GM18526 (cell line): ENCODE measurements around the gene ULK3.

ENCODE experiments used
- POLR2A ChIP-seq: IDR thresholded peaks from 3 replicates; pipeline ENCODE4 v1.6.1; 2011; ENCODE audit not compliant: insufficient read length; ENCODE audit errors: extremely low read depth

The ULK3 gene

DNA sequence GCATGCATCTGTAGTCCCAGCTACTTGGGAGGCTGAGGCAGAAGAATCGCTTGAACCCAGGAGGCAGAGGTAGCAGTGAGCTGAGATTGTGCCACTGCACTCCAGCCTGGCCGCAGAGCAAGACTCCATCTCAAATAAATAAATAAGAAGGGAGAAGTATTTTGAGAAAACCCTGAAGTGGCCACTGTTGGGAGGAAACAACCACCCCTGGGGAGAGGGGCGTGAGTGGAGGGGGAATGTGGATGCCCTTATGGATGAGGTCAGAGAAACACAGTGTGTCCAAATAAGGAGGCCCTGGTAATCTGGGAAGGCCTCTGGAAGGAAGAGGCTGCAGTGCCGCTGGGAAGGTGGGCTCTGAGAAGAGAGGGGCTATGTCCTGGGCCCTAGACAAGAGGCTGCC, 20.7 kb downstream of the ULK3 start:
- TF ChIP-seq POLR2A, result no peak

DNA sequence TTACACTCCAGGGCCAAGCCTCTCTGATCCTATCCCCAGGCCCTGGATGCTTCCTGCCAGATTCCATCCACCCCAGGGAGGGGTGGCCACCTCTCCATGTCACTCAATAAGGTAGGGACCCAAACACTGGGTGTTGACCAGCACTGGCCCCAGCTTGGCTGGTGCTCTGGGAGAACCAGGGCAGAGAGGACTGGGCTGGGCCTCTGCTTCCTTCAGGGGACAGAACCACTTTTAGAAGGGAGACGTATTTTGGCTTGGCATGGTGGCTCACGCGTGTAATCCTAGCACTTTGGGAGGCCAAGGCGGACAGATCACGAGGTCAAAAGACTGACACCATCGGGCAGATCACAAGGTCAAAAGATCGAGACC, 21.2 kb downstream of the ULK3 start:
- TF ChIP-seq POLR2A, result no peak

DNA sequence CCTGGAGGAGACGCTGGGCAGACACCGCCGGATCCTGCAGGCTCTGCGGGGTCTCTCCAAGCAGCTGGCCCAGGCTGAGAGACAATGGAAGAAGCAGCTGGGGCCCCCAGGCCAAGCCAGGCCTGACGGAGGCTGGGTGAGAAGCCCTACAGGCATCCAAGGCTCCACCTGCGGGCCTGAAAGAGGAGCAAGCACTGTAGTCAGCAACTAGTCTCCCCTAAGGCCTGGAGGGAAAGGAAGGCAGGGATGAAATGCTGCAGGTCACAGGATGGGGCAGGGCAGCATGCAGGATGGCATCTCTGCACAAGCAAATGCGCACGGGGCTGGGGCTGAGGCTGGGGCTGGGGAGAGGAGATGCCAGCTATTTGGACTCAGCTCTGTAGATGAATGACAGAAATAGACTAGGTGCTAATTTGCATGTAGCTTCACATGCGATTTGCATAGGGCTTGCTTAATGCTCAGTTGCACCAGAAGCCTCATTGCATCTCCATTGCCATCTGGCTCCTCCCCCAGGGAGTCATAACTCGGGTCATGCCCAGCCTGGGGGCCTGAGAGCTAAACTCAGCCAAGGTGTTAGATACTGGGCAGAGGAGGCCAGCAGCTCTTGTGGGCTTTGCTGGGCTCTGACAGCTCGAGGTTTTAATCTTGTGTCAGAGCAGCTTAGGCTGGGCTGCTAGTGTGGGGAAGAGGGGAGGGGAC, 21.7 kb downstream of the ULK3 start:
- peak; percentile 25 for TF ChIP-seq POLR2A

DNA sequence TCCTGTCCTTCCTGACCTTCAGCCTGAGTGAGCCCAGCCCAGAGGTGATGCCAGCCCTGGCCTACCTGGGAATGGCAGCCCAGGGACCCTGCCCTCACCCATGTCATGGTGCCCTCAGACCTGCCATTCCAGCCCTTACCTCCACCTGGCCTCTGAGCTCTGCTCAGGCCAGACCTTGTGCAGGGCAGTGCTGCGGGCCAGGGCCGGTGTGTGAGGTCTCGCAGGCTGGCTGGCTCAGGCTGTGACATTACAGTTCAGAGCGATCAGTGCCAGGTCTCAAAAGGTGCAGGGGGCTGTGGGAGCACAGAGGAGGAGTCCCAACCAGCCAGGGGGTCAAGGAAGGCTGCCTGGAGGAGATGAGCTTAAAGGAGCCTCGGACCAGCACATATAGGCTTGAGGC, 22.9 kb downstream of the ULK3 start:
- no peak for TF ChIP-seq POLR2A

DNA sequence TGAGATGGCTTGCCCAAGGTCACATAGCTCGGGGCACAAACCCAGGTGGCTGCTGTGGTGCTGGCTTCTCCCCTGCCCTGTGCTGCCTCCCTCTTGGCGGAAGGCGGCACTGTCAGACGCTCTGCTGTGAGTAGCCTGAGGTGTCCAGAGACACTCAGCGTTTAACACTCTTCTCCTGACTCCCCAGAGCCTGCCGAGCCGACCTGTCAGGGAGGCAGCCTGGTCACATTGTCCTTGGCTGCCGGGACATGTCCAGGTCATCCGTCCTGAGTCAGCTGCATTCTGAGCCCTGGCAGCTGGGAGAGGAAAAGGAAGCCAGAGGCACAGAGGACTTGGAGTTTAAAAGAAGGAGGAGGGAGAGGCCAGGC, 25.6 kb downstream of the ULK3 start:
- no peak for TF ChIP-seq POLR2A

DNA sequence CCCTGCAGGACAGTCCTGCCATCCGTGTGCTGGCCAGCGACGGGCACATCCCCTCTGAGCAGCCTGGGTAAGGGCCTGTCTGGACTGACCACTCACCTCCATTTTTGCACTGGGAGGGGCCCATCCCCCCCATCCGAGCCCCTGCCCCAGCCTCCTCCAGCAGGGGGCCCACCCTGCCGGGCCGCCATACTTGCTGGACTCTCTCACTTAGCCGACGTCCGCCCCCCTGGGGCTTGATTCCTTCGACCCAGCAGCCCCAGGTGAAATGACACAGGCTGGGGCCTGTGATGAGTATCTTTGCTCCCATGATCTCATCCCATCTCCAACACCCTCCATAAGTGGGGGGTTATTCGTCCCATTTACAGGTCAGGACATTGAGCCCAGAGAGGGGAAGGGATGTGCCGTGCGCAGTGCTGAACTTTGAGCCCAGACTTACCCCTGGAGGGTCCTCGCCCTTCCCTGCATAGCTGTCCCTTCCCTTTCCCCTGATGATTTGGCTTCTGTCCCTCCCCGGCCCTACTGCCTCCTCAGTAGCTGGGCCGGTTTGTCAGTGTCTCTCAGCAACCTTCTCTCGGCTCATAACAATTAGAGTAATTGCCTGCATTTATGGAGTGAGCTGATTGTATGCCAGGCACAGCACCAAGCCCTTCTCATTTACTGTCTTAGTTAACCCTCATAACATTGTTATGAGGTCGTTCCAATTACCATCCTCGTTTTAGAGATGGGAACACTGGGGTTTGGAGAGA, 26.2 kb downstream of the ULK3 start:
- TF ChIP-seq POLR2A, result no peak

DNA sequence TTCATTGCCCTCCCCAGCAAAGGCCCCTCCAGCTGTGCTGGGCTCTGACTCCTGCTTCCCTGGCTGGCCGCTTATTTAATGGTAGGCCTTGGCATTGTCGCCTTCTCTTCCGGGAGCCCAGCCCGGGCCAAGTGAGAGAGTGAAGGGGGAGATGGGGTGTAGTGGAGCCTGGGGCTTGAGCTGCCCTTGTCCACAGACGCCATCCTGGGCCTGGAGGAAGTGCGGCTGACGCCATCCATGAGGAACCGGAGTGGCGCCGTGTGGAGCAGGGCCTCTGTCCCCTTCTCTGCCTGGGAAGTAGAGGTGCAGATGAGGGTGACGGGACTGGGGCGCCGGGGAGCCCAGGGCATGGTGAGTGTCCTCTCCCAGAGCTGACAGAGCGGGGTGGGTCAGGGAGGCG, 27.0 kb downstream of the ULK3 start:
- no peak for TF ChIP-seq POLR2A

DNA sequence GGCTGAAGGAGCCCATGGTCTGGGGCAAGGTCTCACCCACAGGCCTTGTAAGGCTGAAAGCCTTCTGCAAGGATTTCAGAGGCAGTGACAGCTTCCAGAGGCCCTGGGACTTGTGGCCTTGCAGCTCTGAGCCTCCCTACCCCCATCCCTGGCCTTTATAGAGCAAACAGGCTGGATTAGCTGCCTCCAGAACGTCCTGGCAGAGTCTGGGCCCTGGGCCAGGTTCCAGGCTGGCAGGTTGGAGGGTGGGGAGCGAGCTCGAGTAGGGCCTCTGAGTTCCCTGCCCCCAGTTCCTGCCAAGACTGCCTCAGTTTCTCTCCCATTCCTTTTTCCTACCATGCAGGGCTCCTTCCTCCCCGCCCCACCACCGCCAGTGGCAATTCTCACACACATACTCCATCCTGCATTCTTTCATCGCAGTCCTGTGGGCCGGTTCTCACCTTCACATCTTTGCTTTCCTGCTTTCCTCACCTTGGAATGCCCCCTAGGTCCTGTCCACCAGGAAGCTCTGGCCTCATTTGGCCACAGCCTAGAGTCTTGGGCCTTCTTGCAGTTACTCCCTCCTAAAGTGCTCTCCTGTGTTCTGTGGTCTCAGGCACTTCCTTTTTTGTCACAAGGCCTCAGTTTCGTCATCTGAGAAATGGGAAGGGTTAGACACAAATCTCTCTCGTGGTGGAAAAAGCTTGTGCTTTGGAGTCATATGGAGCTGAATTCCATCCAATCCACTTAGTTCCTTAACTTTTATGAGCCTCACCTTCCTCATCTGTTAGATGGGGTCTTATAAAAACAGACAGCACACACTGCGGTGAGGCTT, 27.6 kb downstream of the ULK3 start:
- no peak for TF ChIP-seq POLR2A

DNA sequence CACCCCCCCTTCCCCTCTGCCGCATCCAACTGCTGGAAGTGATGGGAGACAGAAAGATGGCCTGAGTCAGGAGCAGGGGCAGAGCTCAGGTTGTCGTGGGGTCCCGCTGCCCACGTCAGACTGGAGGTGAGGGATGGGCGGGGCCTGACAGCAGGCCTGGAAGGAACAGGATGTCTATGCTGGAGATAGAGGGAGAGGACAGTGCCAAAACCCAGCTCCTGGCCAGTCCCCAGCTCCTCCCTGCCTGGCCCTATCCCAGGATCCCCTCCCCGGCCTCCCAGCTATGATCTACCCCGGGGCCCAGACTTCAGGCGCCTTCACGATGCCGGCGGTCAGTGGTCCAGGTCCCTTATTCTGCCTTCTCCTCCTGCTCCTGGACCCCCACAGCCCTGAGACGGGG, 30.4 kb downstream of the ULK3 start, which contains the start of gene LMAN1L:
LMAN1L (plus strand) TSS at position 303 of the 400 bp plus-strand sequence; CDS start at position 323, 20 bp downstream.
- TF ChIP-seq POLR2A, result no peak

DNA sequence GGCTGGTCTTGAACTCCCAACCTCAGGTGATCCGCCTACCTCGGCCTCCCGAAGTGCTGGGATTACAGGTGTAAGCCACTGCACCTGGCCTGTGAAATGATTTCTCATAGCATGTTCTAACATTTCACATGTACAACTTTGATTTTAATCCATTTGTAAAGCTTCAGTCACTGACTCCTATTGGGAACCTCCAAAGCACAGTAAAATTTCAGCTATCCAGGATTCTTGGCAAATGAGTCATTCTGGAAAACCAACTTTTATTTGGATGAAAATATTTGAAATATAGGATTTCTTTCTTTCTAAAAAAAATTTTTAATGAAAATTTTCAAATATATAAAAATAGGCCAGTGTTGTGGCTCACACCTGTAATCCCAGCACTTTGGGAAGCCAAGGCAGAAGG, 33.0 kb downstream of the ULK3 start:
- TF ChIP-seq POLR2A, result no peak

DNA sequence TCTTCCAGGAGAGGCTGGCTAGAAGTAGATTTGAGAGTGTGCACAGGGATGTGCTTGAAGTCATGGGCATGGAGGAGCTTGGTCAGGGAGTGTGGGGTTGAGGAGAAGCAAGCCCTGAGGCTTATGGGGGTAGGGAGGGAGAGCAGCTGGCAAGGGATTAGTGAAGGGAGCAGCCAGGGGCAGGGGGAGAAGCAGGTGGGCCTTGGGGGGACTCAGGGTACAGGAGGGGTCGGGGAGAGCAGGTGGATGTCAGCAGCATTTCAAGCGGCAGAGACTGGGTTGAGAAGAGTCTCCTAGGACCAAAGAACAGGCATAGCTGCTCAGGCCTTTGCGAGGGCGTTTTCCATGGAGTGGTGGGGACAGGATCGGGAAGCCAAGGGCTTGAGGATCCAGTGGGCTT, 33.7 kb downstream of the ULK3 start:
- no peak for TF ChIP-seq POLR2A

DNA sequence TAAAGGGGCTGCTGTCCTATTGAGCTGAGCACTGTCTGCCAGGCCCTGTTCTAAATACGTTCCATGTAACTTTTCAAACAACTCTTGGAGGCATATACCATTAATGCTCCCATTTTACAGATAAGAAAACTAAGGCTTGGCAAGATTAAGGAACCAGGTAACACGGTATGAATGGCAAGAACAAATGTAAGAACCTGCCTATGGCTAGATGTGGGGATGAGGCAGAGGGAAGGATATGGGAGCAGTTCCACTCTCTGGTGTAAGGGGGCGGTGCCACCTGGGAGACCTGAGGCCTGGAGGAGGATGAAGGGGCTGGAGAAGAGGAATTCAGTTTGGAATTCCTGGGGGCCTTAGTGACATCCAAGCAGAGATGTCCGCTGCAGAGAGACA, 34.1 kb downstream of the ULK3 start:
- no peak for TF ChIP-seq POLR2A

DNA sequence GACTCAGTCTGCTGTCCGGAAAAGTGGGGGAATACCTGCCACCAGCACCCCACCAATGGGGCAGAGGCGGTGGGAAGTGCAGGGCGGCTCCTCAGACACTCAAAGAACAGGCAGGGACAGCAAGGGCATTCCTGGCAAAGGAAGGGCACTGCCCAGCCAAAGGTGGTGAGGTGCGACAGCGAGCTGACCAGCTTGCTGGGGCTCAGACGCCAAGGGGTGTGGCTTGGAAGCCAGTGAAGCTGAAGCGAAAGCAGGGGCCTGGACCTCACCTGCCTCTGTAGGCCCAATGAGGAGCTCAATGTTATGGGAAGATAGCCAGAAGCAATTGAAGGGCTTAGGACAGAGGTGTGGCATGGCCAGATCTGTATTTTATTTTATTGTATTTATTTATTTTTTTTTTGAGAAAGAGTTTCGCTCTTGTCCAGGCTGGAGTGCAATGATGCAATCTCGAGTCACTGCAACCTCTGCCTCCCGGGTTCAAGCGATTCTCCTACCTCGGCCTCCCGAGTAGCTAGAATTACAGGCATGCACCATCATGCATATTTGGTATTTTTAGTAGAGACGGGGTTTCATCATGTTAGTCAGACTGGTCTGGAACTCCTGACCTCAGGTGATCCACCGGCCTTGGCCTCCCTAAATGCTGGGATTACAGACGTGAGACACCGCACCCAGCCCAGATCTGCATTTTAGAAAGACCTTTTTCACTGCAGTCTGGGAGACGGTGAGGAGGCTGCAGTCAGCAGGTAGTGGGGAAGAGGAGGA, 34.7 kb downstream of the ULK3 start:
- no peak for TF ChIP-seq POLR2A

DNA sequence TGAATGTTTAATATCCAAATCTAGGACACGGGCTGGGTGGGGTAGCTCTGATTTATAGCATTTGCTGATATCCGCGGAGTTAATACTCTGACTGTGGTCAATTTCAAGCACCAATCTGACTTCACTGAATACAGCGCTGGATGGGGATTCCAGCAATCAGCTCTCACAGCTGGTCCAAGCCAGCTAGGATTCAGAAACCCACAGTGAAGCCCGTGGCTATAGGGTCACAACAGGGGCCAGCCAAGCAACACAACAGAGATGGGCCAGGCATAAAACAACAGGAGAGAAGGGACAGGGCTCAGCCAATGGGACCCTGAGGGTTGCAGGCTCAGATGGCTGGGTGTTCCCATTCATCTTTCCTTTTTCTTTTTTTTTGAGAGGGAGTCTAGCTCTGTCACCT, 35.7 kb downstream of the ULK3 start:
- TF ChIP-seq POLR2A, result peak; percentile 31

DNA sequence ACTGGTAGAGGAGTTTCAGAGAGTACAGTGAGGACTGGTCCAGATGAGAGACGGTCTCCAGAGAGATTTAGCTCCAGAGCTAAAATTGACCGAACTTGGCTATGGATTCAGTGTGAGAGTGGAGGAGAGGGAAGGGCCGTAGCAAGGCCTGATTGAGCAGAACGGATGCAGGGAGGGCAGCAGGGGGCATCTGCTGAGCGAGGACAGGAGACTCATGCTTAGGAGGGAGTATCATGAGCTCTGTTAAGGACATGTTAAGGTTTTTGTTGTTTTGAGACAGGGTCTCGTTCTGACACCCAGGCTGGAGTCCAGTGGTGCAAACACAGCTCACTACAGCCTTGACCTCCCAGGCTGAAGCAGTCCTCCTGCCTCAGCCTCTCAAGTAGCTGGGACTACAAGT, 38.0 kb downstream of the ULK3 start:
- TF ChIP-seq POLR2A, result no peak

DNA sequence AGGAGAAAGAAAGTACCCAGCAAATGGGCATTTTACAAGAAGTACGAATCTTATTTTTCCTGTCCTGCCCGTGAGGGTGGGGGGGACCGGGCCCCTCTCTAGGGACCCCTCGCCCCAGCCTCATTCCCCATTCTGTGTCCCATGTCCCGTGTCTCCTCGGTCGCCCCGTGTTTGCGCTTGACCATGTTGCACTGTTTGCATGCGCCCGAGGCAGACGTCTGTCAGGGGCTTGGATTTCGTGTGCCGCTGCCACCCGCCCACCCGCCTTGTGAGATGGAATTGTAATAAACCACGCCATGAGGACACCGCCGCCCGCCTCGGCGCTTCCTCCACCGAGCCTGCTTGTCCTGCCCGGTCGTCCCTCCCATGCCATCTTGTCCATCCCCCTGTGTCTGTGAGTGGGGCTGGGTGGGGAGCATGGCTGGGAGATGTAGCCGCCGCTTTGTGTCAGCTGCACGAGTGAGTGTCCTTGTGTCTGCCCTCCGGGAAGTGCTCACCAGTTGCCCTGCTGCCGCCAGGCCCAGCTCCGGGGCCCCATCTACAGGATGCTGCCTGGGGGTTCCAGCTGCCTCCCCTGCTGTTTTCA, 40.0 kb downstream of the ULK3 start:
- TF ChIP-seq POLR2A, result no peak

DNA sequence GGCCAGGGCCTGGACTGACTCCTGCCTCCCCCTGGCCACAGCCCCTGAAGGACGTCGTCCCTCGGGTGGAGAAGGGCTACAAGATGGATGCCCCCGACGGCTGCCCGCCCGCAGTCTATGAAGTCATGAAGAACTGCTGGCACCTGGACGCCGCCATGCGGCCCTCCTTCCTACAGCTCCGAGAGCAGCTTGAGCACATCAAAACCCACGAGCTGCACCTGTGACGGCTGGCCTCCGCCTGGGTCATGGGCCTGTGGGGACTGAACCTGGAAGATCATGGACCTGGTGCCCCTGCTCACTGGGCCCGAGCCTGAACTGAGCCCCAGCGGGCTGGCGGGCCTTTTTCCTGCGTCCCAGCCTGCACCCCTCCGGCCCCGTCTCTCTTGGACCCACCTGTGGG, 40.7 kb downstream of the ULK3 start:
- TF ChIP-seq POLR2A, result no peak
